HCT116 (cell line): ENCODE data around the gene MX2. TPM values are rescaled to one million over a fixed set of nuclear protein-coding genes. Genes with fewer than 3 reads are reported as not detected.

ENCODE experiments used
- ATAC-seq: fragments of 200-7000 bp; cut with Tn5 transposase; 2 replicates; pipeline ENCODE4 v1.9.1; 2020; ENCODE audit warnings: mild to moderate bottlenecking, moderate library complexity
- BruUV-seq: library from RNA; stranded (reverse); fragments of 400-500 nt; replicated peaks from 2 replicates; lab custom pipeline; 2021; lab: Mats Ljungman, UMichigan
- CTCF ChIA-PET: fragments of 300-600 bp; sonication (Branson Sonifier 250); formaldehyde crosslinking; loops from one replicate; lab custom pipeline; 2021; ENCODE audit warnings: antibody characterized with exemption; lab: Charles Lee
- POLR2A ChIA-PET: fragments of 300-600, 350-600 bp; sonication (Branson Sonifier 250); formaldehyde crosslinking; loops from one replicate; lab custom pipeline; 2021; ENCODE audit warnings: antibody characterized with exemption; lab: Charles Lee
- RAD21 ChIA-PET, 2 experiments: fragments of 300-600 bp; sonication (Branson Sonifier 250); formaldehyde crosslinking; loops; one replicate each; lab custom pipeline; 2023; ENCODE audit warnings: low total read pairs in 2 of 2; ENCODE audit not compliant: uncharacterized antibody in 2 of 2, unreplicated experiment in 2 of 2, low non-redundant PET in 1 of 2; lab: Charles Lee
- DNase-seq: peaks from one replicate; pipeline ENCODE4 v3.0.0-alpha.2; 2010; ENCODE audit warnings: low read depth, low spot score
- H2AFZ ChIP-seq: fragments of 200-600 bp; shearing (Covaris generic), sonication (generic); 2 replicates; pipeline ENCODE4 v1.6.1; 2017; ENCODE audit warnings: low read depth, mixed run types, mixed read lengths, antibody characterized with exemption, low read length; ENCODE audit not compliant: poor library complexity, severe bottlenecking
- H3K27ac ChIP-seq: 2 replicates; pipeline ENCODE4 v1.5.1; 2012; ENCODE audit warnings: low read depth, low read length
- H3K27me3 ChIP-seq: fragments of 200-600 bp; sonication (generic); 2 replicates; pipeline ENCODE4 v1.6.1; 2016; ENCODE audit warnings: mixed run types, low read length, mixed read lengths; ENCODE audit not compliant: insufficient read depth
- H3K36me3 ChIP-seq, 2 experiments: fragments of 200-500 bp in 1 of 2; fragments of 200-600 bp in 1 of 2; sonication (Bioruptor generic) in 1 of 2; sonication (generic) in 1 of 2; 2 replicates each; pipeline versions ENCODE4 v1.5.1 to v1.6.1; 2014 to 2016; ENCODE audit warnings: low read length in 2 of 2, inconsistent platforms in 1 of 2, mixed read lengths in 1 of 2, mixed run types in 1 of 2; ENCODE audit not compliant: insufficient read depth in 2 of 2, control insufficient read depth in 1 of 2
- H3K4me1 ChIP-seq, 2 experiments: fragments of 200-600 bp in 1 of 2; sonication (generic) in 1 of 2; 2 replicates each; pipeline versions ENCODE4 v1.5.1 to v1.6.1; 2012 to 2017; ENCODE audit warnings: low read length in 2 of 2, inconsistent platforms in 1 of 2, mild to moderate bottlenecking in 1 of 2, mixed read lengths in 1 of 2, mixed run types in 1 of 2, moderate library complexity in 1 of 2; ENCODE audit not compliant: insufficient read depth in 2 of 2, control insufficient read depth in 1 of 2
- H3K4me2 ChIP-seq: fragments of 200-600 bp; sonication (generic); 2 replicates; pipeline ENCODE4 v1.6.1; 2017; ENCODE audit warnings: mixed run types, low read length, mixed read lengths
- H3K4me3 ChIP-seq, 2 experiments: fragments of 200-600 bp in 1 of 2; sonication (generic) in 1 of 2; replicated peaks in 1 of 2; 2 replicates each; pipeline ENCODE4 v1.5.1; 2011 to 2016; ENCODE audit warnings: low read length in 2 of 2, control low read depth in 1 of 2, low read depth in 1 of 2, mild to moderate bottlenecking in 1 of 2, mixed read lengths in 1 of 2, mixed run types in 1 of 2
- H3K79me2 ChIP-seq: fragments of 200-600 bp; sonication (generic); 2 replicates; pipeline ENCODE4 v1.6.1; 2017; ENCODE audit warnings: mild to moderate bottlenecking, mixed run types, low read length, moderate library complexity, mixed read lengths; ENCODE audit not compliant: insufficient read depth
- H3K9ac ChIP-seq: fragments of 200-600 bp; sonication (generic); 2 replicates; pipeline ENCODE4 v1.6.1; 2016; ENCODE audit warnings: low read length, mixed read lengths
- H3K9me2 ChIP-seq: fragments of 200-600 bp; sonication (generic), shearing (Covaris generic); 2 replicates; pipeline ENCODE4 v1.6.1; 2017; ENCODE audit warnings: mixed run types, mild to moderate bottlenecking, moderate library complexity; ENCODE audit not compliant: insufficient read depth
- H3K9me3 ChIP-seq, 2 experiments: fragments of 200-500 bp in 1 of 2; fragments of 200-600 bp in 1 of 2; sonication (Bioruptor generic) in 1 of 2; sonication (generic) in 1 of 2; 2 replicates each; pipeline ENCODE4 v1.6.1; 2014 to 2017; ENCODE audit warnings: low read length in 2 of 2, mixed read lengths in 2 of 2, inconsistent platforms in 1 of 2, low read depth in 1 of 2, mild to moderate bottlenecking in 1 of 2, mixed run types in 1 of 2, moderate library complexity in 1 of 2; ENCODE audit not compliant: control insufficient read depth in 1 of 2, insufficient read depth in 1 of 2
- H4K20me1 ChIP-seq: fragments of 200-600 bp; sonication (generic), shearing (Covaris generic); 2 replicates; pipeline ENCODE4 v1.6.1; 2017; ENCODE audit warnings: mixed run types, mild to moderate bottlenecking, moderate library complexity; ENCODE audit not compliant: insufficient read depth
- CBX3 ChIP-seq: IDR thresholded peaks from 2 replicates; pipeline ENCODE4 v1.6.1; 2012; ENCODE audit warnings: low read depth
- EGR1 ChIP-seq: IDR thresholded peaks from 2 replicates; pipeline ENCODE4 v1.6.1; 2012; ENCODE audit warnings: low read depth
- ELF1 ChIP-seq: IDR thresholded peaks from 2 replicates; pipeline ENCODE4 v1.6.1; 2012; ENCODE audit warnings: low read depth, borderline replicate concordance
- EZH2 ChIP-seq: fragments of 200-600 bp; sonication (generic); IDR thresholded peaks from 2 replicates; pipeline ENCODE4 v1.6.1; 2017; ENCODE audit warnings: antibody characterized with exemption, mixed run types
- EZH2phosphoT487 ChIP-seq: fragments of 200-600 bp; IDR thresholded peaks from 2 replicates; pipeline ENCODE4 v1.6.1; 2018; ENCODE audit warnings: antibody characterized with exemption, borderline replicate concordance
- FOSL1 ChIP-seq: IDR thresholded peaks from 2 replicates; pipeline ENCODE4 v1.6.1; 2012; ENCODE audit warnings: low read depth
- POLR2A ChIP-seq: IDR thresholded peaks from 2 replicates; pipeline ENCODE4 v1.7.0; 2011; ENCODE audit warnings: borderline replicate concordance; ENCODE audit not compliant: insufficient read depth, insufficient read length; ENCODE audit errors: extremely low read depth
- SIN3A ChIP-seq: IDR thresholded peaks from 2 replicates; pipeline ENCODE4 v1.6.1; 2012; ENCODE audit warnings: low read depth
- SP1 ChIP-seq: IDR thresholded peaks from 2 replicates; pipeline ENCODE4 v1.6.1; 2012; ENCODE audit warnings: low read depth
- SRF ChIP-seq: IDR thresholded peaks from 2 replicates; pipeline ENCODE4 v1.6.1; 2012; ENCODE audit warnings: low read depth
- TCF7L2 ChIP-seq: IDR thresholded peaks from 2 replicates; pipeline ENCODE4 v1.7.0; 2011; ENCODE audit warnings: borderline replicate concordance, inconsistent platforms; ENCODE audit not compliant: insufficient read depth, insufficient read length; ENCODE audit errors: extremely low read depth
- ZNF274 ChIP-seq: fragments of 200-500 bp; sonication (Bioruptor generic); IDR thresholded peaks from 2 replicates; pipeline ENCODE4 v1.6.1; 2014; ENCODE audit warnings: mild to moderate bottlenecking, low read depth, low read length, inconsistent platforms
- intact Hi-C: fragments of 100-400 bp; cut with micrococcal nuclease; formaldehyde crosslinking; loops from 2 replicates; pipeline ENCODE4 v1.10.0; 2022
- total RNA-seq: library from RNA; stranded (reverse); gene quantifications from one replicate; pipeline ENCODE4 v1.2.1, GENCODE V29; 2021; ENCODE audit not compliant: unreplicated experiment
- TF ChIP-seq, protein P1 (sequence below): IDR thresholded peaks from 2 replicates; pipeline ENCODE4 v1.6.1; 2012
- TF ChIP-seq, protein P2 (sequence below): IDR thresholded peaks from 2 replicates; pipeline ENCODE4 v1.6.1; 2012
- TF ChIP-seq, protein P3 (sequence below): IDR thresholded peaks from 2 replicates; pipeline ENCODE4 v1.6.1; 2012; ENCODE audit warnings: low read depth

MX2 gene
- total RNA-seq, 1 experiment from 2014 or later: 0.22 TPM

DNA sequence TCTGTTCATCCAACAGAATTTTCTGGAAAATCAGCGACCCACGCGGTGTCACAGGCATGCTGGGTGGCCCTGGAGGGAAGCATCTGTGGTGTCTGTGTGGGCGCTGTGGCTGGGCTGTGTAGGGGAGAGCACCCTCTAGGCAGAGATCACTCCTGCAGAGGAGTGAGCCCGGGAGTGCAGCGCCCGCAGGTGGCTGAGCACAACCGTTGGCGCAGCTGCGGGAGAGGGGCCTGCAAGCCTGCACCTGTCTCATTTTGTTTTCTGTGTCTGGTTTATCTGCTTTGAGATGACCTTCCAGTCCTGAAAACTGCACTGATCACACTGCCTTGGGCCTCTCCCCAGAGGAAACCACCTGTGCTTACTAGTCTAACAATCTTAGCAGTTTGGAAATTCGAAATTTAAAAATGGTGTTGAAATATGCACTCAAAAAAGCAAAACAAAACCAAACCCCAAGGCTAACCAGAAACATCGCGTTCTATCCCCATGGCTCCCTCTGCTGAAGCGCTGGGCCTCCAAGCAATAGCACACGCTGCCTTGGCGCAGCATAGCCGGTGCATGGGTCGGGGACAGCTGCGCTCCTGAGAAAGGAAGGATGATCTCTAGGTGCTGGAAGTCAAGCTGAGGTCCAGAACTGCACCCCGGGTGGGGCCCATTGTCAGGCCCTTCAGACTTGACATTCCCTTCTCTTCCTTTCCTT, 40.5 kb upstream of the MX2 start:
- TF ChIP-seq, protein P1, sequence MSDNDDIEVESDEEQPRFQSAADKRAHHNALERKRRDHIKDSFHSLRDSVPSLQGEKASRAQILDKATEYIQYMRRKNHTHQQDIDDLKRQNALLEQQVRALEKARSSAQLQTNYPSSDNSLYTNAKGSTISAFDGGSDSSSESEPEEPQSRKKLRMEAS: no peak
- TF ChIP-seq SIN3A (no peak), ELF1 (no peak), EZH2phosphoT487 (no peak), TCF7L2 (no peak), EGR1 (no peak), SP1 (no peak), CBX3 (no peak)
- TF ChIP-seq, protein P2, sequence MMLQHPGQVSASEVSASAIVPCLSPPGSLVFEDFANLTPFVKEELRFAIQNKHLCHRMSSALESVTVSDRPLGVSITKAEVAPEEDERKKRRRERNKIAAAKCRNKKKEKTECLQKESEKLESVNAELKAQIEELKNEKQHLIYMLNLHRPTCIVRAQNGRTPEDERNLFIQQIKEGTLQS: no peak
- POLR2A ChIA-PET: no interaction called here
- H3K4me1 ChIP-seq: no peaks in the 10 kb centered on the region

DNA sequence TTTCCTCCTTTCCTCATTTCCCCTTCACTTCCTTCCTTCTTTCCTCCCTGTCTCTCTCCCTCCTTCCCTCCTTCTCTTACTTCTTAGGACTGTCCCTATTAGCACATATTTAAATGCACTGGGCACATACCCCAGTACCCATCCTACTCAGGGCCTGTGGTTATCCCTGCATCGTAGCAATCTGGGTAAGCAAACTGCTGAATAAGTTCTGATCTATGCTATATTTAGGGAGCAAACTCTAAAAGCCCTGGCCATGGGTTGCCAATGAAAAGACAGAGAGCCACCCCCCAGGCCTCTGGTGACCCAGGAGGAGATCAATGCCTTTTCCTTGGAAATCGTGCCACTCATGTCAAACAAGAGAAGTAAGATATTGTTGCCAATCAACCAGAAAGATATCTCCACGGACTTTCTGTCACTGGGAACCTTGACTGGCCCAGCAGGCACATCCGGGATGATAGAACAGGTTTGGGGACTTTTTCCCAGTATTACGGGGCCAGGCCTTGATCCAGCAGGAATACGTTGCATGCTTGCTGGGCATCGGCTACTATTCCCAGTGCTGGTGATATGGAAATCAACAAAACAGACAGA, 39.8 kb upstream of the MX2 start:
- Histone ChIP-seq H2AFZ (no peak overlapping the region), H3K4me1 (no peaks in the 10 kb centered on the region), H4K20me1 (no peaks in the 10 kb centered on the region), H3K4me3 (no peak overlapping the region), H3K9me2 (no peaks in the 10 kb centered on the region), H3K9ac (no peak overlapping the region), H3K27me3 (no peaks in the 10 kb centered on the region), H3K79me2 (no peaks in the 10 kb centered on the region), H3K4me2 (no peak overlapping the region), H3K9me3 (no peaks in the 10 kb centered on the region), H3K36me3 (no peaks in the 10 kb centered on the region), H3K27ac (no peak overlapping the region)
- intact Hi-C loops: no loop called here
- RAD21 ChIA-PET: no interaction called here
- ATAC-seq: no peak
- no peak for DNase-seq
- CTCF ChIA-PET: no interaction called here
- BruUV-seq: no TSS peak
- TF ChIP-seq CBX3 (no peak), SRF (no peak), SP1 (no peak), EZH2phosphoT487 (no peak), SIN3A (no peak), ZNF274 (no peak), FOSL1 (no peak), POLR2A (no peak), EZH2 (no peak)
- TF ChIP-seq, protein P3, sequence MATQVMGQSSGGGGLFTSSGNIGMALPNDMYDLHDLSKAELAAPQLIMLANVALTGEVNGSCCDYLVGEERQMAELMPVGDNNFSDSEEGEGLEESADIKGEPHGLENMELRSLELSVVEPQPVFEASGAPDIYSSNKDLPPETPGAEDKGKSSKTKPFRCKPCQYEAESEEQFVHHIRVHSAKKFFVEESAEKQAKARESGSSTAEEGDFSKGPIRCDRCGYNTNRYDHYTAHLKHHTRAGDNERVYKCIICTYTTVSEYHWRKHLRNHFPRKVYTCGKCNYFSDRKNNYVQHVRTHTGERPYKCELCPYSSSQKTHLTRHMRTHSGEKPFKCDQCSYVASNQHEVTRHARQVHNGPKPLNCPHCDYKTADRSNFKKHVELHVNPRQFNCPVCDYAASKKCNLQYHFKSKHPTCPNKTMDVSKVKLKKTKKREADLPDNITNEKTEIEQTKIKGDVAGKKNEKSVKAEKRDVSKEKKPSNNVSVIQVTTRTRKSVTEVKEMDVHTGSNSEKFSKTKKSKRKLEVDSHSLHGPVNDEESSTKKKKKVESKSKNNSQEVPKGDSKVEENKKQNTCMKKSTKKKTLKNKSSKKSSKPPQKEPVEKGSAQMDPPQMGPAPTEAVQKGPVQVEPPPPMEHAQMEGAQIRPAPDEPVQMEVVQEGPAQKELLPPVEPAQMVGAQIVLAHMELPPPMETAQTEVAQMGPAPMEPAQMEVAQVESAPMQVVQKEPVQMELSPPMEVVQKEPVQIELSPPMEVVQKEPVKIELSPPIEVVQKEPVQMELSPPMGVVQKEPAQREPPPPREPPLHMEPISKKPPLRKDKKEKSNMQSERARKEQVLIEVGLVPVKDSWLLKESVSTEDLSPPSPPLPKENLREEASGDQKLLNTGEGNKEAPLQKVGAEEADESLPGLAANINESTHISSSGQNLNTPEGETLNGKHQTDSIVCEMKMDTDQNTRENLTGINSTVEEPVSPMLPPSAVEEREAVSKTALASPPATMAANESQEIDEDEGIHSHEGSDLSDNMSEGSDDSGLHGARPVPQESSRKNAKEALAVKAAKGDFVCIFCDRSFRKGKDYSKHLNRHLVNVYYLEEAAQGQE: no peak
- POLR2A ChIA-PET: no interaction called here

More for the DNA sequence above, 40.5 kb upstream of the MX2 start:
- RAD21 ChIA-PET: no interaction called here
- Histone ChIP-seq H3K4me2 (no peak overlapping the region), H3K79me2 (no peaks in the 10 kb centered on the region), H3K9me3 (no peaks in the 10 kb centered on the region), H3K27me3 (no peaks in the 10 kb centered on the region), H3K36me3 (no peaks in the 10 kb centered on the region), H3K4me3 (no peak overlapping the region), H2AFZ (no peak overlapping the region), H3K27ac (no peak overlapping the region), H4K20me1 (no peaks in the 10 kb centered on the region), H3K9ac (no peak overlapping the region), H3K9me2 (no peaks in the 10 kb centered on the region)
- CTCF ChIA-PET: interaction anchor here (1.2 kb wide), 1 partner anchor 38 kb away, joined by 4 read pairs; no protein-coding TSS in a partner anchor
- ATAC-seq: no peak
- BruUV-seq: no TSS peak
- intact Hi-C loops: no loop called here
- DNase-seq: no peak
